A549 (cell line): ENCODE data around the gene CA12. TPM values are rescaled to one million over a fixed set of nuclear protein-coding genes. Genes with fewer than 3 reads are reported as not detected.

Experiments
- ATAC-seq, 2 experiments: fragments of 200-7000 bp in 1 of 2; fragments of >200 bp in 1 of 2; cut with Nextera tagmentation in 1 of 2; cut with Tn5 transposase in 1 of 2; 3 replicates each; pipeline versions ENCODE4 v1.8.0 to v1.9.1; 2018 to 2020; ENCODE audit warnings: mild to moderate bottlenecking in 1 of 2, moderate library complexity in 1 of 2
- CTCF ChIA-PET: fragments of 300-600 bp; sonication (Branson Sonifier 250); formaldehyde crosslinking; extraction: SDS; loops from one replicate; lab custom pipeline; 2021; ENCODE audit warnings: antibody characterized with exemption, inconsistent platforms; lab: Yijun Ruan, JAX
- POLR2A ChIA-PET: fragments of 350-600 bp; formaldehyde crosslinking; extraction: SDS; loops from one replicate; lab custom pipeline; 2021; ENCODE audit warnings: antibody characterized with exemption, inconsistent platforms; lab: Yijun Ruan, JAX
- DNase-seq, 2 experiments: peaks; one replicate each; pipeline versions ENCODE4 v3.0.0 to v3.0.0-alpha.2; 2011 to 2016; ENCODE audit warnings: low read depth in 1 of 2, low spot score in 1 of 2
- FAIRE-seq: peaks from 2 replicates; lab custom pipeline; 2011; peaks lifted over from hg19 to GRCh38; lab: Jason Lieb, UNC
- H3K27ac ChIP-seq, 2 experiments: fragments of >200 bp; sonication (Bioruptor Twin); formaldehyde crosslinking; 3 replicates each; pipeline ENCODE4 v1.5.1; 2016 to 2017
- H3K4me1 ChIP-seq: fragments of >200 bp; sonication (Bioruptor Twin); formaldehyde crosslinking; 3 replicates; pipeline ENCODE4 v1.6.1; 2016
- H3K4me2 ChIP-seq: fragments of >200 bp; sonication (Bioruptor Twin); formaldehyde crosslinking; 3 replicates; pipeline ENCODE4 v1.6.1; 2016
- H3K4me3 ChIP-seq: fragments of >200 bp; sonication (Bioruptor Twin); formaldehyde crosslinking; 3 replicates; pipeline ENCODE4 v1.5.1; 2016
- H3K9me3 ChIP-seq: fragments of >200 bp; sonication (Bioruptor Twin); formaldehyde crosslinking; 3 replicates; pipeline ENCODE4 v1.6.1; 2016
- EHMT2 ChIP-seq: fragments of 200-600 bp; sonication (generic); IDR thresholded peaks from 2 replicates; pipeline ENCODE4 v1.6.1; 2016; ENCODE audit warnings: antibody characterized with exemption, low read depth, mild to moderate bottlenecking, moderate library complexity
- EP300 ChIP-seq, 2 experiments: fragments of >200 bp; sonication (Bioruptor Twin); formaldehyde crosslinking; IDR thresholded peaks; 2 replicates in 1 of 2; 3 replicates in 1 of 2; pipeline ENCODE4 v1.6.1; 2016 to 2017
- ESRRA ChIP-seq: fragments of 150-350 bp; IDR thresholded peaks from 2 replicates; pipeline ENCODE4 v1.6.1; 2014; ENCODE audit warnings: mild to moderate bottlenecking, low read length, borderline replicate concordance
- FOSB ChIP-seq: fragments of 250-450 bp; sonication (Bioruptor Pico); IDR thresholded peaks from 2 replicates; pipeline ENCODE4 v1.5.0; 2020; ENCODE audit warnings: mild to moderate bottlenecking, moderate library complexity
- FOSL2 ChIP-seq, 2 experiments: fragments of 450-650 bp in 1 of 2; fragments of >200 bp in 1 of 2; sonication (Bioruptor Twin) in 1 of 2; formaldehyde crosslinking; IDR thresholded peaks; 2 replicates each; pipeline versions ENCODE4 v1.5.0 to v1.6.1; 2016 to 2020; ENCODE audit warnings: mild to moderate bottlenecking in 1 of 2, moderate library complexity in 1 of 2
- HDAC2 ChIP-seq: fragments of 200-600 bp; sonication (generic); IDR thresholded peaks from 2 replicates; pipeline ENCODE4 v1.6.1; 2016
- HEYL ChIP-seq: fragments of 250-450 bp; sonication (Bioruptor Pico); IDR thresholded peaks from 2 replicates; pipeline ENCODE4 v1.8.0; 2021; ENCODE audit warnings: mild to moderate bottlenecking, moderate library complexity
- HOXA7 ChIP-seq: fragments of 250-450 bp; sonication (Bioruptor Pico); IDR thresholded peaks from 2 replicates; pipeline ENCODE4 v1.5.0; 2020; ENCODE audit warnings: mild to moderate bottlenecking, moderate library complexity
- HOXB5 ChIP-seq: fragments of 250-450 bp; sonication (Bioruptor Pico); IDR thresholded peaks from 2 replicates; pipeline ENCODE4 v1.5.0; 2020; ENCODE audit warnings: mild to moderate bottlenecking, moderate library complexity
- KDM5A ChIP-seq: fragments of 200-600 bp; sonication (generic); IDR thresholded peaks from 2 replicates; pipeline ENCODE4 v1.6.1; 2016; ENCODE audit warnings: antibody characterized with exemption, mild to moderate bottlenecking
- POLR2AphosphoS2 ChIP-seq: conservative IDR thresholded peaks from 2 replicates; pipeline ENCODE4 v1.6.1; 2012; ENCODE audit warnings: low read length, improper control_type of control experiment, inconsistent platforms
- TP53 ChIP-seq: fragments of 250-450 bp; sonication (Bioruptor Pico); IDR thresholded peaks from 2 replicates; pipeline ENCODE4 v1.5.0; 2021; ENCODE audit warnings: mild to moderate bottlenecking, moderate library complexity
- ZFP36 ChIP-seq: fragments of 450-650 bp; IDR thresholded peaks from 2 replicates; pipeline ENCODE4 v1.6.1; 2014; ENCODE audit warnings: borderline replicate concordance; ENCODE audit not compliant: partially characterized antibody
- WGBS: methylation state at CpG from one replicate; pipeline ENCODE4 v1.1.6; 2017; ENCODE audit errors: missing lambda C conversion rate; 5-methylcytosine and 5-hydroxymethylcytosine counted together
- polyA plus RNA-seq, 4 experiments: library from polyadenylated mRNA; depleted of rRNA in 3 of 4; stranded (reverse); fragments of >200 nt; fragmentation: RNase III in 1 of 4; extraction: RNeasy Plus Mini Kit Qiagen cat#74134 plus additional on column Dnase treatment in 1 of 4; gene quantifications; 2 replicates in 3 of 4; 3 replicates in 1 of 4; pipeline ENCODE4 v1.2.3, GENCODE V29; 2011 to 2017
- TF ChIP-seq, protein P1 (sequence below): fragments of 150-350 bp; IDR thresholded peaks from 2 replicates; pipeline ENCODE4 v1.6.1; 2014; ENCODE audit warnings: low read depth, mild to moderate bottlenecking, low read length
- TF ChIP-seq, protein P2 (sequence below): IDR thresholded peaks from 2 replicates; pipeline ENCODE4 v1.6.1; 2012
- TF ChIP-seq, protein P3 (sequence below): fragments of >200 bp; sonication (Bioruptor Twin); formaldehyde crosslinking; IDR thresholded peaks from 3 replicates; pipeline ENCODE4 v1.6.1; 2016
- TF ChIP-seq, protein P4 (sequence below): fragments of 200-600 bp; sonication (generic); IDR thresholded peaks from 2 replicates; pipeline ENCODE4 v1.6.1; 2016; ENCODE audit warnings: antibody characterized with exemption, mild to moderate bottlenecking, moderate library complexity
- TF ChIP-seq, protein P5 (sequence below): fragments of >200 bp; sonication (Bioruptor Twin); formaldehyde crosslinking; IDR thresholded peaks from 3 replicates; pipeline ENCODE4 v1.5.1; 2016
- TF ChIP-seq, protein P6 (sequence below): fragments of 450-650 bp; IDR thresholded peaks from 2 replicates; pipeline ENCODE4 v1.6.1; 2014; ENCODE audit warnings: antibody characterized with exemption

Gene CA12
- polyA plus RNA-seq, 2 of the 4 experiments (the other 2 are of a cell fraction), result 129 to 323 TPM

DNA sequence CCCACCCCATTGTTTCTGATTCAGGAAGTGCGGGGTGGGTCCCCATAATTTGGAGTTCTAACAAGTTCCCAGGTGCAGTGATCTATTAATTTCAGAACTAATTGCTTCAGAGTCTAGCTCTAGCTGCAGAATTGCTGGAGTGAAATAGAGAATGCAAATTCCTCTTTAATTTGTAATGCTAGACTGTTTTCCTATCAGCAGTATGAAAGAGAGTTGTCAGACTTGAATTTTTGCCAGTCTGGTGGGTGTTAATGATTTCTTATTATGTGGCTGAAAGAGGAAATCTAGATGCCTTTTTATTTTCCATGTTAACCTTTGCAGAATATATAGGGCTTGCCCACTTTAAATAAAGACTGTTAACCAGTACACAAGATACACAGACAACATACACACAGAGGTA lies 80.6 kb downstream of the CA12 start (continued):
- TF ChIP-seq, protein P1, sequence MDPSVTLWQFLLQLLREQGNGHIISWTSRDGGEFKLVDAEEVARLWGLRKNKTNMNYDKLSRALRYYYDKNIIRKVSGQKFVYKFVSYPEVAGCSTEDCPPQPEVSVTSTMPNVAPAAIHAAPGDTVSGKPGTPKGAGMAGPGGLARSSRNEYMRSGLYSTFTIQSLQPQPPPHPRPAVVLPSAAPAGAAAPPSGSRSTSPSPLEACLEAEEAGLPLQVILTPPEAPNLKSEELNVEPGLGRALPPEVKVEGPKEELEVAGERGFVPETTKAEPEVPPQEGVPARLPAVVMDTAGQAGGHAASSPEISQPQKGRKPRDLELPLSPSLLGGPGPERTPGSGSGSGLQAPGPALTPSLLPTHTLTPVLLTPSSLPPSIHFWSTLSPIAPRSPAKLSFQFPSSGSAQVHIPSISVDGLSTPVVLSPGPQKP, result no peak
- TF ChIP-seq, protein P2, sequence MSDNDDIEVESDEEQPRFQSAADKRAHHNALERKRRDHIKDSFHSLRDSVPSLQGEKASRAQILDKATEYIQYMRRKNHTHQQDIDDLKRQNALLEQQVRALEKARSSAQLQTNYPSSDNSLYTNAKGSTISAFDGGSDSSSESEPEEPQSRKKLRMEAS, result no peak
- TF ChIP-seq EHMT2 (no peak), ESRRA (no peak), HOXB5 (no peak)

DNA sequence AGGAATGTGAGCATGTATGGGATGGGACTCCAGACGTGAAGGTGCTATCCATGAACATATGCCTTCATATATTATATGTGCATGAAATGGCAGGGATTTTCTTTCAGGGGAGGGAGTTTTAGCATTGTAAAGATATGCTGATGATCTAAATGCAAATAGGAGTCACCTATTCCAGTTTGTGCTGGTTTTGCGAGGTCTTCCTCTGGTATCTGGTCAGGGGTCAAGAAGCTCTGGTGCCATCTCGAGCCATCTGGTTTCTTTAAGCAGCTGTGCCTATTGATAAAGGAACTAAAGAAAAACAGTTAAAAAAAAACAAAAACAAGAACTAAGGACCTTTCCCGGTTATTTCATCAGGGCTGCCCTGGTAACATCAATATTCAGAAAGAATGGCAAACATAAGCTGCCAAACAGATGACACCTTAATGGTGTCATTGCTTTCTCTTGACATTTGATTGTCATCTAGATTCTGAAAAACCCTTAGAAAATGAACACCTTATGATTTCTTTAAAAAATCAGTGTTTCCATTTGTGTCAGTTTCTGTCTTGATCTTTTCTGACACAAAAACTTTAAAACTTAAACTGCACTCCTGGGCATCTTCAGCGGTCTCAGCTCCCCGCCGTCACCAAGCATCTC lies 81.6 kb downstream of the CA12 start:
- Histone ChIP-seq H3K27ac (no peak overlapping the region), H3K4me1 (no peaks in the 10 kb centered on the region), H3K9me3 (no peaks in the 10 kb centered on the region), H3K4me2 (no peak overlapping the region), H3K4me3 (no peak overlapping the region)
- no peak for ATAC-seq
- peak; percentile 7 for FAIRE-seq
- ChIA-PET CTCF (interaction anchor here (0.8 to 1.8 kb wide), 4 partner anchors 9 to 104 kb away, joined by 3 to 8 read pairs (median 5); no protein-coding TSS in a partner anchor), POLR2A (no interaction called here)
- no peak for DNase-seq
- 92% methylated on average over 7 of the region's 7 CpGs for WGBS
- TF ChIP-seq POLR2AphosphoS2 (no peak), HEYL (CRISPR knock-in tag) (no peak), HOXA7 (CRISPR knock-in tag) (no peak), TP53 (no peak), KDM5A (no peak), FOSL2 (IDR thresholded peaks at IDR 0.05) (no peak), FOSL2 (CRISPR knock-in tag; IDR thresholded peaks at IDR 0.05) (no peak)
- TF ChIP-seq, protein P3, sequence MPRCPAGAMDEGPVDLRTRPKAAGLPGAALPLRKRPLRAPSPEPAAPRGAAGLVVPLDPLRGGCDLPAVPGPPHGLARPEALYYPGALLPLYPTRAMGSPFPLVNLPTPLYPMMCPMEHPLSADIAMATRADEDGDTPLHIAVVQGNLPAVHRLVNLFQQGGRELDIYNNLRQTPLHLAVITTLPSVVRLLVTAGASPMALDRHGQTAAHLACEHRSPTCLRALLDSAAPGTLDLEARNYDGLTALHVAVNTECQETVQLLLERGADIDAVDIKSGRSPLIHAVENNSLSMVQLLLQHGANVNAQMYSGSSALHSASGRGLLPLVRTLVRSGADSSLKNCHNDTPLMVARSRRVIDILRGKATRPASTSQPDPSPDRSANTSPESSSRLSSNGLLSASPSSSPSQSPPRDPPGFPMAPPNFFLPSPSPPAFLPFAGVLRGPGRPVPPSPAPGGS, result no peak

DNA sequence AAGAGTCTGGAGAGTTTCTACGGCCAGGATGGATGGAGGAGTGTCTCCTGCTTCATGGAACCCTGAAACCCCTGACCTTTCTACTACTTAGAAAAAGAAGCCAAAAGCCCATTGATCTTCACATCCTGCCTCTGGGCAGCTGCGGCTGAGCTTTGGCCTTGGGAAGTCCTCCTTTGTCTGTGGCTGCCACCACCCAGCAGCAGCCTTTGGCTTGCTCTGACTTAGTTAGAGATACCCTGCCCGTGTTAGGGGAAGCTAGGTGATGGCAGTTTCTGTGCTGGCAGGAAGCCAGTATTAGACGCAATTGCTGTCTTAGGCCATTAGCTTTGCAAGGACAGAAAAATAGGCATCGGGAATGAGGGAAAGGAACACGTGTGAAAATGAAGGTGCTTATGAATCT lies 85.5 kb downstream of the CA12 start:
- H3K4me3 ChIP-seq, result no peak overlapping the region
- peaks cover 5% of the 10 kb centered on the region; the same call in 1 of the 3 replicates for H3K4me1 ChIP-seq
- H3K4me2 ChIP-seq, result no peak overlapping the region
- no peak for ATAC-seq
- 90% methylated on average over 6 of the region's 6 CpGs for WGBS
- no peak for FAIRE-seq
- no peak for DNase-seq
- H3K27ac ChIP-seq, result no peak overlapping the region
- POLR2A ChIA-PET, result interaction anchor here (0.8 kb wide), 1 partner anchor 26 kb away, joined by 3 read pairs; no protein-coding TSS in a partner anchor
- TF ChIP-seq, protein P4, sequence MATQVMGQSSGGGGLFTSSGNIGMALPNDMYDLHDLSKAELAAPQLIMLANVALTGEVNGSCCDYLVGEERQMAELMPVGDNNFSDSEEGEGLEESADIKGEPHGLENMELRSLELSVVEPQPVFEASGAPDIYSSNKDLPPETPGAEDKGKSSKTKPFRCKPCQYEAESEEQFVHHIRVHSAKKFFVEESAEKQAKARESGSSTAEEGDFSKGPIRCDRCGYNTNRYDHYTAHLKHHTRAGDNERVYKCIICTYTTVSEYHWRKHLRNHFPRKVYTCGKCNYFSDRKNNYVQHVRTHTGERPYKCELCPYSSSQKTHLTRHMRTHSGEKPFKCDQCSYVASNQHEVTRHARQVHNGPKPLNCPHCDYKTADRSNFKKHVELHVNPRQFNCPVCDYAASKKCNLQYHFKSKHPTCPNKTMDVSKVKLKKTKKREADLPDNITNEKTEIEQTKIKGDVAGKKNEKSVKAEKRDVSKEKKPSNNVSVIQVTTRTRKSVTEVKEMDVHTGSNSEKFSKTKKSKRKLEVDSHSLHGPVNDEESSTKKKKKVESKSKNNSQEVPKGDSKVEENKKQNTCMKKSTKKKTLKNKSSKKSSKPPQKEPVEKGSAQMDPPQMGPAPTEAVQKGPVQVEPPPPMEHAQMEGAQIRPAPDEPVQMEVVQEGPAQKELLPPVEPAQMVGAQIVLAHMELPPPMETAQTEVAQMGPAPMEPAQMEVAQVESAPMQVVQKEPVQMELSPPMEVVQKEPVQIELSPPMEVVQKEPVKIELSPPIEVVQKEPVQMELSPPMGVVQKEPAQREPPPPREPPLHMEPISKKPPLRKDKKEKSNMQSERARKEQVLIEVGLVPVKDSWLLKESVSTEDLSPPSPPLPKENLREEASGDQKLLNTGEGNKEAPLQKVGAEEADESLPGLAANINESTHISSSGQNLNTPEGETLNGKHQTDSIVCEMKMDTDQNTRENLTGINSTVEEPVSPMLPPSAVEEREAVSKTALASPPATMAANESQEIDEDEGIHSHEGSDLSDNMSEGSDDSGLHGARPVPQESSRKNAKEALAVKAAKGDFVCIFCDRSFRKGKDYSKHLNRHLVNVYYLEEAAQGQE, result no peak
- TF ChIP-seq ZFP36 (no peak), KDM5A (no peak), FOSB (CRISPR knock-in tag) (no peak), HDAC2 (no peak), ESRRA (no peak), EP300 (IDR thresholded peaks at IDR 0.05) (no peak)
- TF ChIP-seq, protein P5, sequence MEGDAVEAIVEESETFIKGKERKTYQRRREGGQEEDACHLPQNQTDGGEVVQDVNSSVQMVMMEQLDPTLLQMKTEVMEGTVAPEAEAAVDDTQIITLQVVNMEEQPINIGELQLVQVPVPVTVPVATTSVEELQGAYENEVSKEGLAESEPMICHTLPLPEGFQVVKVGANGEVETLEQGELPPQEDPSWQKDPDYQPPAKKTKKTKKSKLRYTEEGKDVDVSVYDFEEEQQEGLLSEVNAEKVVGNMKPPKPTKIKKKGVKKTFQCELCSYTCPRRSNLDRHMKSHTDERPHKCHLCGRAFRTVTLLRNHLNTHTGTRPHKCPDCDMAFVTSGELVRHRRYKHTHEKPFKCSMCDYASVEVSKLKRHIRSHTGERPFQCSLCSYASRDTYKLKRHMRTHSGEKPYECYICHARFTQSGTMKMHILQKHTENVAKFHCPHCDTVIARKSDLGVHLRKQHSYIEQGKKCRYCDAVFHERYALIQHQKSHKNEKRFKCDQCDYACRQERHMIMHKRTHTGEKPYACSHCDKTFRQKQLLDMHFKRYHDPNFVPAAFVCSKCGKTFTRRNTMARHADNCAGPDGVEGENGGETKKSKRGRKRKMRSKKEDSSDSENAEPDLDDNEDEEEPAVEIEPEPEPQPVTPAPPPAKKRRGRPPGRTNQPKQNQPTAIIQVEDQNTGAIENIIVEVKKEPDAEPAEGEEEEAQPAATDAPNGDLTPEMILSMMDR, result no peak
- TF ChIP-seq, protein P3, result no peak
- TF ChIP-seq, protein P6, sequence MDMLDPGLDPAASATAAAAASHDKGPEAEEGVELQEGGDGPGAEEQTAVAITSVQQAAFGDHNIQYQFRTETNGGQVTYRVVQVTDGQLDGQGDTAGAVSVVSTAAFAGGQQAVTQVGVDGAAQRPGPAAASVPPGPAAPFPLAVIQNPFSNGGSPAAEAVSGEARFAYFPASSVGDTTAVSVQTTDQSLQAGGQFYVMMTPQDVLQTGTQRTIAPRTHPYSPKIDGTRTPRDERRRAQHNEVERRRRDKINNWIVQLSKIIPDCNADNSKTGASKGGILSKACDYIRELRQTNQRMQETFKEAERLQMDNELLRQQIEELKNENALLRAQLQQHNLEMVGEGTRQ, result no peak
- TF ChIP-seq, protein P1, result no peak
- no peaks in the 10 kb centered on the region for H3K9me3 ChIP-seq
- CTCF ChIA-PET, result interaction anchor here (1.0 to 12.5 kb wide), 5 partner anchors 9 to 108 kb away, joined by 3 to 163 read pairs (median 3); no protein-coding TSS in a partner anchor
